ENCODE measurements around the gene UPK3A. TPM values are rescaled to one million over a fixed set of nuclear protein-coding genes. Genes with fewer than 3 reads are reported as not detected.

UPK3A gene
- total and polyA plus RNA-seq, 2 donors from 2014 or later, result not detected

DNA sequence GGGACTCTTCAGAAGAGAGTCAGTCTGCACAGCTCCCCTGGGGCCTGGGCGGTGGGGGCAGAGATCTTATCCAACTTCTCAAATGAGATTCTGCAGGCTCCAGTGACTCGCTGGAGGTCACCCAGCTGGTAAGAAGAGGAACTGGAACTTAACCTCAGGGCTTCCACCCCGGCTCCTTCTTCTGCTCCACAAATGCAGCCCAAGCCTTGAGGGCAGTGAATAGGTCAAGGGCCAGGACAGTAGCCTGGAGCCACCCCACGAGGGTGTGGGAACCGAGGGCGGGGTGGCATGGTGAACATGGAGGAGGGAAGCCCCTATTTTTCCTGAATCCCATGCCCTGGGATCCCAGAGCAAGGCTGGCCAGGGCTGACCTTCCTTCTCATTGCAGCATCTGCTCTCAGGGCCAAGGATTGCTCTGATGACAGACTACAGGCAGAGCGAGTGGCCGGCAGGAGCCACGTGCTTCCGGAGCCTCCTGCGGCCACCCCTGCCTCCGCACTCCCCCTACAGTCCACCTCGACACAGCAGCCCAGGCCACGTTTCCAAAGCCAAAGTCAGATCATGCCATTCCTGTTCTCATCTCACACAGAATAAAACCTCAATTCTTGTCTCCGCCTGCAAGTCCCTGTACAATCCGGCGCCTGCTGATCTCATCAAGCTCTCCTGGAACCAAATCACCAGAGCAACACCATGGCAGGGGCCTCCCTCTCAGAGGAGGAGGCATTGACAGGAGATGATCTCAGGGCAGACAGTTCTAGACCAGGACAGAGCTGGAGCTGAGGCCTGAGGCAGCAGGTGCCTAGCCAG is 21.1 kb upstream of the UPK3A start:
- no peak for FAIRE-seq
- intact Hi-C loops (cut with DNase I), result no loop called here
- peaks cover 0 to 12% (median 8%) of the 10 kb centered on the region in 3 donors for H3K4me1 ChIP-seq (ENCODE audit: control insufficient read depth in 2 of 3, insufficient read depth in 2 of 3, low read depth in 1 of 3, low read length in 3 of 3)
- peak; percentile 73 for TF ChIP-seq CTCF (IDR thresholded peaks at IDR 0.05; ENCODE audit: borderline replicate concordance, extremely low read depth, insufficient read depth)
- H3K9ac ChIP-seq (ENCODE audit: low read length in 3 of 3), result peak overlapping the region in 1 of 3 donors; percentile 31
- no peak overlapping the region for H3K27ac ChIP-seq (ENCODE audit: low read depth in 2 of 2, low read length in 2 of 2)
- H3K27me3 ChIP-seq (ENCODE audit: control insufficient read depth, insufficient read depth, low read length), result no peaks in the 10 kb centered on the region
- H3K9me3 ChIP-seq (ENCODE audit: control insufficient read depth in 2 of 3, insufficient read depth in 1 of 3, low read length in 3 of 3), result no peaks in the 10 kb centered on the region
- DNase-seq, result peak; percentile 70 to 92 (median 76)
- no peak overlapping the region for H3K4me3 ChIP-seq (ENCODE audit: low read length in 3 of 3)
- no peaks in the 10 kb centered on the region for H3K36me3 ChIP-seq (ENCODE audit: control insufficient read depth in 2 of 3, insufficient read depth in 3 of 3, low read length in 3 of 3)

DNA sequence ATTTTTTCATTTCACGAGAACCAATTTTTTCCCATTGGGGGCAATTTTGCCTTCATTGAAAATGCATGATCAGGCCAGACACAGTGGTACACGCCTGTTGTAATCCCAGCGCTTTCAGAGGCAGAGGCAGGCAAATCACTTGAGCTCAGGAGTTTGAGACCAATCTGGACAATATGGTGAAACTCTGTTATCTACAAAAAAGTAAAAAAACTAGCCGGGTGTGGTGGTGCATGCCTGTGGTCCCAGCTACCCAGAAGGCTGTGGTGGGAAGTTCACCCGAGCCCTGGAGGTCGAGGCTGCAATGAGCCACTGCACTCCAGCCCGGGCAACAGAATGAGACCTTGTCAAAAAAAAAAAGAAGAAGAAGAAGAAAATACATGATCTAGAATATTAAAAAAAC is 19.2 kb upstream of the UPK3A start:
- DNase-seq, result no peak
- H3K4me3 ChIP-seq (ENCODE audit: low read length in 3 of 3), result no peak overlapping the region
- no peak for TF ChIP-seq CTCF (IDR thresholded peaks at IDR 0.05; ENCODE audit: borderline replicate concordance, extremely low read depth, insufficient read depth)
- H3K9me3 ChIP-seq (ENCODE audit: control insufficient read depth in 2 of 3, insufficient read depth in 1 of 3, low read length in 3 of 3), result no peaks in the 10 kb centered on the region
- no peak for FAIRE-seq
- no peaks in the 10 kb centered on the region for H3K27me3 ChIP-seq (ENCODE audit: control insufficient read depth, insufficient read depth, low read length)
- no peaks in the 10 kb centered on the region for H3K36me3 ChIP-seq (ENCODE audit: control insufficient read depth in 2 of 3, insufficient read depth in 3 of 3, low read length in 3 of 3)
- intact Hi-C loops (cut with DNase I), result loop anchor here (5.0 kb wide), 1 partner anchor 172 kb away; no protein-coding TSS in a partner anchor
- H3K4me1 ChIP-seq (ENCODE audit: control insufficient read depth in 2 of 3, insufficient read depth in 2 of 3, low read depth in 1 of 3, low read length in 3 of 3), result peaks cover 0 to 15% (median 8%) of the 10 kb centered on the region in 3 donors
- no peak overlapping the region for H3K9ac ChIP-seq (ENCODE audit: low read length in 3 of 3)
- H3K27ac ChIP-seq (ENCODE audit: low read depth in 2 of 2, low read length in 2 of 2), result no peak overlapping the region

GRCh38 chr22:45268167-45268957 is 16.4 kb upstream of the UPK3A start:
- intact Hi-C loops (cut with DNase I), result loop anchor here (5.0 kb wide), 1 partner anchor 169 kb away; no protein-coding TSS in a partner anchor
- H3K4me1 ChIP-seq (ENCODE audit: control insufficient read depth in 2 of 3, insufficient read depth in 2 of 3, low read depth in 1 of 3, low read length in 3 of 3), result peaks cover 0 to 11% (median 10%) of the 10 kb centered on the region in 3 donors
- FAIRE-seq, result no peak
- H3K9ac ChIP-seq (ENCODE audit: low read length in 3 of 3), result peak overlapping the region in 2 of 3 donors; percentile 27 to 65
- H3K9me3 ChIP-seq (ENCODE audit: control insufficient read depth in 2 of 3, insufficient read depth in 1 of 3, low read length in 3 of 3), result no peaks in the 10 kb centered on the region
- no peaks in the 10 kb centered on the region for H3K27me3 ChIP-seq (ENCODE audit: control insufficient read depth, insufficient read depth, low read length)
- H3K36me3 ChIP-seq (ENCODE audit: control insufficient read depth in 2 of 3, insufficient read depth in 3 of 3, low read length in 3 of 3), result no peaks in the 10 kb centered on the region
- peak overlapping the region; percentile 47 to 71 (median 57) for H3K4me3 ChIP-seq (ENCODE audit: low read length in 3 of 3)
- no peak overlapping the region for H3K27ac ChIP-seq (ENCODE audit: low read depth in 2 of 2, low read length in 2 of 2)
- DNase-seq, result peak in 4 of 5 donors; percentile 78 to 92 (median 85)
- TF ChIP-seq CTCF (IDR thresholded peaks at IDR 0.05; ENCODE audit: borderline replicate concordance, extremely low read depth, insufficient read depth), result no peak

All from kidney (tissue), 14 donors.